ENCODE results near the gene TCERG1L.

DNA sequence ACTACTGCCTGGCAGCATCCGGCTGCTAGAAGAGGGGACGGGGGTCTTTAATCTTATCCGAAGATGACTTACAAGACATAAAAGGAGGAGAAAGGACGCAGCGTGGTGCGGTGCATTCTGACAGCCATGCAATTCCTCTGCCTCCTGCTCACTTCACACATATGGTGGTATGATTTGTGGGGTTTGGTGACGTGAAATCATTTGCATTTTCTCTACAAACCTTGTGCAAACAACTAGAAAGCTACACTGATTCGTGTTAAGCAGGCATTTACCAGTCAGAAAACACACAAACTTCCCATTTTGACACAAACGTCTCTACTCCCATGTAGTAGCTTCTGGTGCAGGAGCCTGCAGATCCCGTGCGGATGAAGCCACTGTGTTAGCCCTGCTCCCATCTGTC, 6.8 kb upstream of the TCERG1L start:
- TF ChIP-seq, protein P1, sequence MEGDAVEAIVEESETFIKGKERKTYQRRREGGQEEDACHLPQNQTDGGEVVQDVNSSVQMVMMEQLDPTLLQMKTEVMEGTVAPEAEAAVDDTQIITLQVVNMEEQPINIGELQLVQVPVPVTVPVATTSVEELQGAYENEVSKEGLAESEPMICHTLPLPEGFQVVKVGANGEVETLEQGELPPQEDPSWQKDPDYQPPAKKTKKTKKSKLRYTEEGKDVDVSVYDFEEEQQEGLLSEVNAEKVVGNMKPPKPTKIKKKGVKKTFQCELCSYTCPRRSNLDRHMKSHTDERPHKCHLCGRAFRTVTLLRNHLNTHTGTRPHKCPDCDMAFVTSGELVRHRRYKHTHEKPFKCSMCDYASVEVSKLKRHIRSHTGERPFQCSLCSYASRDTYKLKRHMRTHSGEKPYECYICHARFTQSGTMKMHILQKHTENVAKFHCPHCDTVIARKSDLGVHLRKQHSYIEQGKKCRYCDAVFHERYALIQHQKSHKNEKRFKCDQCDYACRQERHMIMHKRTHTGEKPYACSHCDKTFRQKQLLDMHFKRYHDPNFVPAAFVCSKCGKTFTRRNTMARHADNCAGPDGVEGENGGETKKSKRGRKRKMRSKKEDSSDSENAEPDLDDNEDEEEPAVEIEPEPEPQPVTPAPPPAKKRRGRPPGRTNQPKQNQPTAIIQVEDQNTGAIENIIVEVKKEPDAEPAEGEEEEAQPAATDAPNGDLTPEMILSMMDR (IDR thresholded peaks at IDR 0.05; ENCODE audit: insufficient read depth, low read depth, low read length): no peak
- no peak for TF ChIP-seq EZH2 (IDR thresholded peaks at IDR 0.05; ENCODE audit: insufficient read depth, low read length)
